GM04503 (cell line): ENCODE measurements around the gene TAAR2.
"Not testable (repeated sequence)": the region's sequence is repeated elsewhere in the genome, so short reads cannot be mapped to it uniquely, and the experiment has no call there.

Experiments used
- DNase-seq: peaks from one replicate; pipeline ENCODE4 v3.0.0-alpha.2; 2012; ENCODE audit warnings: low read depth

TAAR2 gene, protein sequence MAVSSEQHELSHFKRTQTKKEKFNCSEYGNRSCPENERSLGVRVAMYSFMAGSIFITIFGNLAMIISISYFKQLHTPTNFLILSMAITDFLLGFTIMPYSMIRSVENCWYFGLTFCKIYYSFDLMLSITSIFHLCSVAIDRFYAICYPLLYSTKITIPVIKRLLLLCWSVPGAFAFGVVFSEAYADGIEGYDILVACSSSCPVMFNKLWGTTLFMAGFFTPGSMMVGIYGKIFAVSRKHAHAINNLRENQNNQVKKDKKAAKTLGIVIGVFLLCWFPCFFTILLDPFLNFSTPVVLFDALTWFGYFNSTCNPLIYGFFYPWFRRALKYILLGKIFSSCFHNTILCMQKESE

DNA sequence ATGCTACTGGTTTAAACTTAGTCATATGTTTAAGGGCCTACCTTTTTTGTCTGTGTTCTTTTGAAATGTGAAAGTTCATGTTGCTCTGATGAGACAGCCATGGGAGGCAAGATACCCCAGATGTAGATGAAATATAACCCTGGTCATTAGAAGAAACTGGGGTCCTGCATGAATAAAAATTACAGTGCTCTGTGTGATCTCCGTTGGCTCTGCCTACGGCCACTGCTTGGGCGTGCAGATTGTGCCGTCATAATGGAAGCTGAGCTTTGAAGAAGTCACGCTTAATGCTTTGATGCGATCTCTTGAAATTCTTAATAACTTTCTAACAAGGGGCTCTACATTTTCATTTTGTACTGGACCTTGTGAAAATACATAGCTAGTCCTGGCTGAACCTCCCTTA is at the start of gene TAAR2:
TSS of gene TAAR2 (minus strand) at position 101 of the 400 bp plus-strand sequence. CDS start at position 101, 0 bp downstream.
- DNase-seq, result no peak

DNA sequence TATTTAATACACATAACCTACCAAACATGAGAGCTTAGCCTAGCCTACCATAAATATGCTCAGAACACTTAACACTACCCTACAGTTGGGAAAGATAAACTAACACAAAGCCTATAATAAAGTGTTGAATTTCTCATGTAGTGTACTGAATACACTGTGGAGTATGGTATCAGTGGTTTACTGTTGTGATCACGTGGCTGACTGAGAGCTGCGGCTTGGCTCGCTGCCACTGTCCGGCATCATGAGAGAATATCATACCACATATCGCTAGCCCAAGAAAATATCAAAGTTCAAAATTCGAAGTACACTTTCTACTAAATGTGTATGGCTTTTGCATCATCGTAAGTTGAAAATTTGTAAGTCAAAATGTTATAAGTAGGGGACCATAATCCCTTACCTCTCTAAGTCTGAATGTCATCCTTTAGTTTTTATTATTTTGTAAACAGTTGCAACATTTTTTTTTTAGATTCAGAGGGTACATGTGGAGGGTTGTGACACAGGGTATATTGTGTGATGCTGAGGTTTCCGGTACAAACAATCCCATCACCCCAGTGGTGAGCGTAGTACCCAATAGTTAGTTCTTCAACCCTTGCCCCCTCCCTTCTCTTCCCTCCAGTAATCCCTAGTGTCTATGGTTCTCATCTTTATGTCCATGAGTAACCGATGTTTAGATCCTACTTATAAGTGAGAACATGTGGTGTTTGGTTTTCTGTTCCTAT is 49.5 kb upstream of the TAAR2 start:
- DNase-seq, result no peak

DNA sequence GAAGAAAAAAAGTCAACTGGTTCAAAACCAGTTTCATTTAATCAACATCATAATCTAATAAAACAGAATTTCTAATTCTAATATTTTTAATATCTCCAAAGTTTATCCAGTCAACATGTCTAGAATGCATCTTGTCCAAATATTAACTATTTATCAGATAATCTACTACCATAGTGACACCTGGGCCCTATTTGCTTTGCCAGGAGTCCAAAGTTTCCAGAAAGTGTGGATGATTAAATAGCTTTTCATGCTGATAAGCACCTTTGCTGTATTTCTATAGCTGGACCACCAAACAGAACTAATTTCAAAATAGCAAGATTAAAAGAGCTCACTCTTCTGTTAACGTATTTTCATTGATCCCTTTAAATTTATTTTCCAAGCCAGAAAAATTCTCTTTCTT is 47.2 kb upstream of the TAAR2 start:
- no peak for DNase-seq

DNA sequence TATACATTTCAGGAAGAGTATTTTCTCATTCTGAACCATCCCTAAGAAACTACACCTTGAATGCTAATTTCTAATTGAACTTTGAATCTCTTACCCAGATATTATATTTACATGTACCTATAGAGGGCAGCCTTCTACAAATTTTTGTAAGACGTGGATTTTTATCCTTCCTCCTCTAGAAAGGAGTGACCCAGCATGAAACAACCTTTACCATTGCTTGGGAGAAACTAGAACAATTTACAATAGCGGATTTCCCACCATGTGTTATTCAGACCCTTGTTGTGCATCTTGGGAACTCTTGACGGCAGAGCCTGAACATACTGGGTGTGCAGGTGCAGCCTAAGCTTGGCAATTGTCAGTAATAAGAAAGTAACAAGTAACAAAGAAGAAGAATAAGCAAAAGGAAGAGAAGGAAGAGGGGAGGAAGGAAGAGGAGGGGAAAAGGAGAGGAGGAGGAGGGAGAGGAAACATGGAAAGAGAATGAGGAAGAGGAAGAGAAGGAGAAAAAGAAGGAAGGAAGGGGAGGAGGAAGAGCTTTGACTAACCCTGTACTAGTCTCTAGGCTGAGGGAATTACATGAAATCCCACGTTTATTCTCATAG is 45.7 kb upstream of the TAAR2 start:
- peak; percentile 2 for DNase-seq

DNA sequence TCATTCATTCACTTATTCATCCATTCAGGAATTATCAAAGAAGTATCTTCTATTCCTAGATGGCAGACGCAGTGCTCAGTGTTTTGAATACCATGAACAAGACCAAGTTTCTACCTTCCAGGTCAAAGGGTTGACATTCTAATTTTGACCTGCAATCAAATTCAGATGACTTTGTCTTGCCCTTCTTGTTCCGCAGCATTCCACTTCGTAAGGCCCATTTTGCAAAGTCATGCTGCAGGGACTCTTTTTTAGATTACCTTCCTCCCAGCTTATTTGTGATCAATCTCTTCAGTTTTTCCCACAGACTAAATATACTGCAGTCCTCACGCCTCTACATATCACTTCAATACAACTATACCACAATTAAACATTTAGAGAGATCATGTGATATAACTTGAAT is 42.0 kb upstream of the TAAR2 start:
- no peak for DNase-seq

DNA sequence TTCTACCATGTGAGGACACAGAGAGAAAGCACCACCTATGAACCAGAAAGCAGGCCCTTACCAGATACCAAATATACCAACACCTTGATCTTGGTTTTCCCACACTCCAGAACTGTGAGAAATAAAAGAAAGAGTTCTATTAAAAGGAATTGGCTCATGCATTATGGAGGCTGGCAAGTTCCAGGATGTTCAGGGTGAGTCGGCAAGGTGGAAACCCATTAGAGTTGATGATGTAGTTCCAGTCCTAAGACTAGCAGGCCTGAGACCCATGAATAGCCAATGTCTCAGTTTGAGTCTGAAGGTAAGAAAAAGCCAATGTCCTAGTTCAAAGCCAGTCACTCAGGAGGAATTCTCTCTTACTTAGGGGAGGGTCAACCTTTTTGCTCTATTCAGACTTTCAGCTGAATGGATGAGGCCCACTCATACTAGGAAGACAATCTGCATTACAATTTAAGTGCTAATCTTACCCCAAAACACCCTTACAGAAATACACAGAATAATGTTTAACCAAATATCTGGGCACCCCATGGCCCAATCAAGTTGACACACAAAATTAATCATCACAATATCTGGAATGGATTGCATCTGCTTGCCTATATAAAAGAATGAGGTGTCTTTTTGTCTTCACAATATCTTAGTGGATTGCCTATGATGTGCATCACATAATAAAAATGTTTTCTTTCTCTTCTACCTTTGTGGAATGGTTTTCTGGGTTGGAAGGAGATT is 40.4 kb upstream of the TAAR2 start:
- no peak for DNase-seq

DNA sequence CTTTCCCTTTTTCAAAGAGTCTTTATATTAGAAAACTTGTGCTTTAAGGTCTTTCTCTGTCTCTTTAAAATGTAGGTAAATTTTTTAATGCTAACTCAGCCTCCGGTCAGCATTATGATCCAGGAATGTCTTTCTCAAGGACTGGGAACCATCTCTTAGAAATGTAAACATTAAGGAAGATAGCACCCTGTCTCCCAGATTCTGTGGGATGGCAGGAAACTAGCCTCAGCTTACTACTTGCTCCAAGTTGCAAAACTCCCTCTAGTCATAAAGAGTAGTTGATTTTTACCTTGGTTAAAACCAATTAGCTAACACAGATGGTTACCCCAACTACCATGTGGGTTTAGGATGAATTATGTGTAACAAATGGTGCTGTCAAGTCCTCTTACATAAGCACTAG is 39.6 kb upstream of the TAAR2 start:
- DNase-seq, result no peak

DNA sequence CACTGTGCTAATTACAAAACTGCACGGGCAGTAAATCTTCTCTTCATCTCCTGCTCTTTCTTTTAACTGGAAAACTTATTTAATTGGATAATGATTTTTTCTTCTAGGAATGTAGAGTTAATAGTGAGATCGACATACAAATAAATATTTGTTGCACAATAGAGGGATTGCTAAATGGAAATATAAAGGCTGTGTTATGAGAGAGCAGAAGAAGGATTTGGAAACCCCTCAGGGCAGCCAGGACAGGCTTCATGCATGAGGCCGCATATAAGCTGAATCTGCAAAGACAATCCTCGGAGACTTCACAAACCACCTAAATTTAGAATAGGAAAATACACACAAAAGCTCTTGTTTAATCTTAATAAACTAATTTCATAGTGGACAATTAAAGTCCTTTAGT is 37.8 kb upstream of the TAAR2 start:
- no peak for DNase-seq

DNA sequence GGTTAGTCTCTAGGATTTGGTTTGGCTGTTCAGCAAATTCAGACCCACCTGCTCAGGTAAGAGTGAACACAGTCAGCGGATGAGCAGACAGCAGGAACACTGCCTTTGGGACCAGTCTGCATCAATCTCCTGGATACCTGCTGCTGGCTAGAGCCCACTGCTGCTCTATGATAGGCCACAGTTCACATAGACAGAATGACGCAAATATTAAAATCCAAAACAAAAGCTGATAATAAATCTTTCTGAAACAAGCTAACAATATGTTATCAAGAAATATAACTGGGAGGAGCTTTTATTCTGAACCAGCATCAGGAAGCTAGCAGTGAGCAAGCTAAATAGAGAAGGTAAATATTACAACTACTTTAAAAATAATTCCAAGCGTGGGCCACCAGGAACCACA is 35.0 kb upstream of the TAAR2 start, which contains the start of gene TAAR1:
TSS of gene TAAR1 (minus strand) at position 101 of the 400 bp plus-strand sequence. CDS start 13,179 bp downstream, outside the sequence.
- no peak for DNase-seq

DNA sequence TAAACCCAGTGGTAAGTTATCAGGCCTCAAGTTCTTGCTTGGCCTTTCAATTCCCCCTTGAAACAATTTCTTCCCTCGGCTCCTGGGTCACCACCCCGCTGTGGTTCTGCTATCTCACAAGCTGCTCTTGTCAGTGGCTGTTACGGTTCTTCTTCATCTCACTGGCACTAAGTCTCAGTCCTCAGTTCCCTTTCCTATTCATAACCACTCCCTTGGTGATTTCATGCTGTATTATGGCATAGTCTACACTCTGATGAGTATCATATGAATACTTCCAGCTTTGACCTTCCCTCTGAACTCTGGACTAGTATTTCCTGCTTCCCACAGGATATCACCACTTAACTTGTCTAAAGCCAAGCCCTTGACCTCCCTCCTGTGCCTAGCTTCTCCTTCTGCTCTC is 27.0 kb upstream of the TAAR2 start:
- DNase-seq, result no peak

DNA sequence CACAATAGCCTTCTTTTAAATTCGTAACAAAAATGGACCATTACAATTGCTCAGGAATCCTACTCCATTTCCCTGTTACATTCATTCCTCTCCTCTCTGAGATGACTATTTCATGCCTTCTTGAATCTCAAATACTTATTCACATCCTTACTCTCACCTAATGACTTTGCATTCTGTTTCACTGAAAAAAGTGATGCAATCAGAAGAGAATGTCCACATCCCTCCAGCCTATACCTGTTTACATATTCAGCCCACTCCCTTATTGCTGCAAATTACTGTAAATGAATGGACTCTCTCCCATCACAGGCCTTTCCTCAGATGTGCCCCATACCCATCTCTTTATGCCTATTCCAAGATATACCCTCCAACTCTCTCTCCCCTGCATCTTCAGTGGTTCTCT is 26.4 kb upstream of the TAAR2 start:
- no peak for DNase-seq

DNA sequence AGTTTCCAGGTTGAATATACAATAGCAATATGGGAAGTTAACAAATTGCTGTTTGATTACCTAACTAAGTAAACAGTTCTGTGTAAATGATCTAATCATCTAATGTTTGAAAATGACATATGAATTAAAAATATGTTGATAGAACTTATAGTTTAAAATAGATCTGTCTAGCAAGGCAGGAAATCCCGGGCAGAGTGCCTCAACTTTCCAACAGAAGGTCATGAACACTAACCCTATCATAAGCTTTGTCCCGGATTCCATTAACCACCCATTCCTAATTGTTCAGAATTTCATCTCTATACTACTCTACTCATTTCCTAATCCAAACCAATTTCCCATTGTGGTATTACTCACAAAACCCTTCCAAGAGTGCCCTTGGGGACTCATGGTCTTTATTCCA is 24.8 kb upstream of the TAAR2 start:
- no peak for DNase-seq

DNA sequence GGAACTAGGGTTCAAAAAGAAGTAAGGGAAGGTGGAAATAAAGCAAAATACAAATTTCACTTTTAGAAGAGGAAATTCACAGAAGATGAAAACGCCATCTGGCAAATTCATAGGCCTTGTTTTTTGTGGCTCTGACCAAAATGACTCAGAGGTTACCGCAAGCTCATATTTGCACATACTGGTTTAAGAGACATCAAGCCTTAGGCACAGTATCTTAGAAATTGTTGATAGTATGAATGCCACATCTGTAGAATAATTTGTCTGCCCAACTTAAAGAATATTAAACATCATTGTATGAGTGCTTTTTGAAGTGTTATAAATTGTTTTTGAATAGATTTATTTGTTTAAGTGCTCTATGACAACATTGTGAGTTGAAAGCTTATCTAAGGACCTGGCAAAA is 24.3 kb upstream of the TAAR2 start:
- peak; percentile 2 for DNase-seq

DNA sequence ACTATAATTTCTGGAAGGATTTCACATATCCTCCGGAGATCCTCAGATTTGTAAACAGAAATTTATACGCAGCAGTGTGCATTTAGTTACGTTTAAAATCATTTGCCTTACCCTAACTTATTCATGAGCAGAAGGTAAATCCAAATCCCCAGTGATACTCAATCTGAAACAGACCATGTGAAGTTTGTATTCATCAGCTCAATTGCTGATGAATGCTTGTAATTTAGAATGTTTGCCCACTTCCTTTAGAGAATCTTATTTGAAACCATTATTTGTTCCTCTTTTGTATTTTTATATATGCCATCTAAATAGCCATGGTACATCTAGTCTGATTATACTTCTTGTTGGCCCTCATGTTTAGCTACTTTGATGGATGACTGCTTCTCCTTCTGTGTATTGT is 19.5 kb upstream of the TAAR2 start:
- no peak for DNase-seq

DNA sequence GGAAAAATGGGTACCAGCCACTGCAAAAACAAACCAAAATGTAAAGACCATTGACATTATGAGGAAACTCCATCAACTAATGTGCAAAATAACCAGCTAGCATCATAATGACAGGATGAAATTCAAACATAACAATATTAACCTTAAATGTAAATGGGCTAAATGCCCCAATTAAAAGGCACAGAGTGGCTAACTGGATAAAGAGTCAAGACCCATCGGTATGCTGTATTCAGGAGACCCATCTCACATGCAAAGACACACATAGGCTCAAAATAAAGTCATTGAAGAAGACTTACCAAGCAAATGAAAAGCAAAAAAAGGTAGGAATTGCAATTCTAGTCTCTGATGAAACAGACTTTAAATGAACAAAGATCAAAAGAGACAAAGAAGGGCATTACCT is 13.1 kb upstream of the TAAR2 start:
- DNase-seq, result not testable (repeated sequence)

DNA sequence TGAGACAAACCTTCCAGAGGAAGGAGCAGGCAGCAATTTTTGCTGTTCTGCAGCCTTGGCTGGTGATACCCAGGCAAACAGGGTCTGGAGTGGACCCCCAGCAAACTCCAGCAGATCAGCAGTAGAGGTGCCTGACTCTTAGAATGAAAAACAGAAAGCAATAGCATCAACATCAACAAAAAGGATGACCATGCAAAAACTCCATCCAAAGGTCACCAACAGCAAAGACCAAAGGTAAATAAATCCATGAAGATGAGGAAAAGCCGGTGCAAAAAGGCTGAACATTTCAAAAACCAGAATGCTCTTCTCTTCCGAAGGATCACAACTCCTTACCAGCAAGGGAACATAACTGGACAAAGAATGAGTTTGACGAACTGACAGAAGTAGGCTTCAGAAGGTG is 11.8 kb upstream of the TAAR2 start:
- not testable (repeated sequence) for DNase-seq

DNA sequence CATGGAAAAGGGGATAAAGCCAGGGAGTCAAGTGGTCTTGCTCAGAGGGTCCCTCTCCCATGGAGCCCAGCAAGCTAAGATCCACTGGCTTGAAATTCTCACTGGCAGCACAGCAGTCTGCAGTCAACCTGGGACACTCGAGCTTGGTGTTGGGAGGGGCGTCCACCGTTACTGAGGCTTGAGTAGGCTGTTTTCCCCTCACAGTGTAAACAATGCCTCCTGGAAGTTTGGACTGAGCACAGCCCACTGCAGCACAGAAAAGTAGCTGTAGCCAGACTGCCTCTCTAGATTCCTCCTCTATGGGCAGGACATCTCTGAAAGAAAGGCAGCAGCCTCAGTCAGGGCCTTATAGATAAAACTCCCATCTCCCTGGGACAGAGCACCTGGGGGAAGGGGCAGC is 11.2 kb upstream of the TAAR2 start:
- DNase-seq, result not testable (repeated sequence)

DNA sequence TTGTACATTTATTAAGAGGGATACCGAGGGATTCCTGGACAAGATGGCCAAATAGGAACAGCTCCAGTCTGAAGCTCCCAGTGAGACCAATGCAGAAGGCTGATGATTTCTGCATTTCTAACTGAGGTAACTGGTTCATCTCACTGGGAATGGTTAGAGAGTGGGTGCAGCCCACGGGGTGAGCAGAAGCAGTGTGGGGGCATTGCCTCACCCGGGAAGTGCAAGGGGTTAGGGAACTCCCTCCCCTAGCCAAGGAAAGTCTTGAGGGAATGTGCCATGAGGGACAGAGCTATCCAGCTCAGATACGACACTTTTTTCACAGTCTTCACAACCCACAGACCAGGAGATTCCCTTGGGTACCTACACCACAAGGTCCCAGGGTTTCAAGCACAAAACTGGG is 10.7 kb upstream of the TAAR2 start:
- DNase-seq, result no peak

DNA sequence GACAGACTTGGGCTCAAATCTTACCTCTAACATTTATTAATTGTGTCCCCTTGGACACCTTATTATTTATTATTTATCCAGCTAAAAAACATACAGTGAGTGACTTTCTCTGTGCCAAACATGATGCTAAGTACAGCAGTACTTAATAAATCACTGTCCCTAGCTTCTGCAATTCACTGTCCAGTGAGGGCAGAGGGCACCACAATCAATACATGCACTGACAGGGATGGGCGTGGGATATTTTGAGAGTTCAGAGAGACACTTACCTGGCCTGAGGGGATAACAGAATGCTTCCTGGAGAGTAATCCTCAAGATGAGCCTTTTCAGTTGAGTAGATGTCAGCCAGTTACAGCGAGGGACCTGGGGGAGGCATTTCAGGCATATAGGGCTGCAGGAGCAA is 9.3 kb upstream of the TAAR2 start:
- no peak for DNase-seq

DNA sequence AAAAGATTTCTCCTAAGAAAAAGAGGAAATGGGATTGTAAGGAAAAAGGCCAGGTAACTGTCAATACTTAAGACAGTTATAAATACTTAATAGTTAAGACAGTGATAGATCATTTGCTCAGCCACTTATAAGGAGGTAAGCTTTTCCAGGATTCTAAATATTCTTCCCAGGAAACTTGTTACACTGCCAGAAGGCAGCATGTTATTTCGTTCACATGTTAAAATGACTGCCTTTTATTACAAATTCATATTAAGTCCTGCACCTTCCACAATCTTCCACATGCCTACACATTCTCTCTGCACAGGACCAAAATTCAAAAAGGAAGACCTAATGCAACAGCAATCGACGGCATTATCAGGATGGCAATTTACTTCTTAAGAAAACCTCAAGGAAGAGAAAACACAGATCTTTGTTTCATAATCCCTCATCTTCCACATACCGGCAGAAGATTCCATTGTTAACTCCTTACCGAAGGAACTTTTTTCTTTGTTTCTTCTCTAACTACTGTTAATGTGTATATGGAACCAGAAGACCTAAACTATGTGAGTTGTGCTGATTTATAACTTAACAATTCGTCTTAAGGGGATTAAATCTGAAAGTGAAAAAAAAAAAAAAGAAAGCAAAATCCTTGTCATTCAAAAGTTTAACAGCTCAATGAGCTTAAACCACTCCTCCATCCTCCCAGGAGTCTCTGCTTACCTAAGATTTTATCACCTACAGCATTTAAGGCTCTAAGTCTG is 799 bp downstream of the TAAR2 start:
- DNase-seq, result no peak

DNA sequence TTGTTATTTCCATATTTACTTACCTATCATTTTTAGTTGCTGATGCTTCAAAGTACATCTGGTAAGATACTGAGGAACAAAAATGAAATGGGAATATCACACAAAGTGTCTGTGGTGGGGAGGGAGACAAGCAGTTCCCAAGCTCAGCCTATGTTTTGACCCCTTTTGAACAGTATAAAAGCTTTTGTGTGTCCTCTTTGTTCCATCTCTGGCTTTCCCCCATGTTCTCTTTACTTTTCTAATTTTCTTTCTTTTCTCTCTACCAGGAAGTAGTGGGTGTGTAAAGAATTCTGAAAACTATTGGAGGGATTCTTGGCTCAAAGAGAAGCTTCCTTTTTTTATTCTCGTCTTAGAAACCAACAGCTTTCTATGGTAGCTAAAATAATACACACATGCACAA is 7.4 kb downstream of the TAAR2 start:
- no peak for DNase-seq

DNA sequence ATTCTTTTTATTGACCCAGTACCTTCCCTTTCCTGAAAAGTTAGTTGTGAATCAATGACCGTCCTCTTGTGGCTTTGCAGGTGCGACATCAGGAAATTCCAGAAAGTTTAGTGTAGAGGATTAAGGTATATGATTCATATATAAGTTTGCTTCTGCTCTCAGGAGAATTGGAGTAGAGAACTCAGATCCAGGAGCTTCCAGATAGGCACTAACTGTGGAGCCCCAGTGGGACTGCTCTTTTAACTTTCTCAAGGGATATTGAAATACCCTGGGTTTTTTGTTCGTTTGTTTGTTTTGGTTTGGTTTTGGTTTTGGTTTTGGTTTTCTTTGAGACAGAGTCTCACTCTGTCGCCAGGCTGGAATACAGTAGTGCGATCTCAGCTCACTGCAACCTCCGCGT is 9.5 kb downstream of the TAAR2 start:
- no peak for DNase-seq
